ENCODE measurements around the gene SLC66A2.

The SLC66A2 gene

GRCh38 chr18:79873449-79874110 is 77.9 kb downstream of the SLC66A2 start:
- TF ChIP-seq SPI1 (IDR thresholded peaks at IDR 0.05; ENCODE audit: borderline replicate concordance, low read depth) (no peak), GABPA (IDR thresholded peaks at IDR 0.05; ENCODE audit: low read depth) (no peak), CTCF (IDR thresholded peaks at IDR 0.05; ENCODE audit: insufficient read depth, low read length) (no peak), POLR2AphosphoS5 (IDR thresholded peaks at IDR 0.05; ENCODE audit: low read depth) (no peak)
- TF ChIP-seq, protein P1, sequence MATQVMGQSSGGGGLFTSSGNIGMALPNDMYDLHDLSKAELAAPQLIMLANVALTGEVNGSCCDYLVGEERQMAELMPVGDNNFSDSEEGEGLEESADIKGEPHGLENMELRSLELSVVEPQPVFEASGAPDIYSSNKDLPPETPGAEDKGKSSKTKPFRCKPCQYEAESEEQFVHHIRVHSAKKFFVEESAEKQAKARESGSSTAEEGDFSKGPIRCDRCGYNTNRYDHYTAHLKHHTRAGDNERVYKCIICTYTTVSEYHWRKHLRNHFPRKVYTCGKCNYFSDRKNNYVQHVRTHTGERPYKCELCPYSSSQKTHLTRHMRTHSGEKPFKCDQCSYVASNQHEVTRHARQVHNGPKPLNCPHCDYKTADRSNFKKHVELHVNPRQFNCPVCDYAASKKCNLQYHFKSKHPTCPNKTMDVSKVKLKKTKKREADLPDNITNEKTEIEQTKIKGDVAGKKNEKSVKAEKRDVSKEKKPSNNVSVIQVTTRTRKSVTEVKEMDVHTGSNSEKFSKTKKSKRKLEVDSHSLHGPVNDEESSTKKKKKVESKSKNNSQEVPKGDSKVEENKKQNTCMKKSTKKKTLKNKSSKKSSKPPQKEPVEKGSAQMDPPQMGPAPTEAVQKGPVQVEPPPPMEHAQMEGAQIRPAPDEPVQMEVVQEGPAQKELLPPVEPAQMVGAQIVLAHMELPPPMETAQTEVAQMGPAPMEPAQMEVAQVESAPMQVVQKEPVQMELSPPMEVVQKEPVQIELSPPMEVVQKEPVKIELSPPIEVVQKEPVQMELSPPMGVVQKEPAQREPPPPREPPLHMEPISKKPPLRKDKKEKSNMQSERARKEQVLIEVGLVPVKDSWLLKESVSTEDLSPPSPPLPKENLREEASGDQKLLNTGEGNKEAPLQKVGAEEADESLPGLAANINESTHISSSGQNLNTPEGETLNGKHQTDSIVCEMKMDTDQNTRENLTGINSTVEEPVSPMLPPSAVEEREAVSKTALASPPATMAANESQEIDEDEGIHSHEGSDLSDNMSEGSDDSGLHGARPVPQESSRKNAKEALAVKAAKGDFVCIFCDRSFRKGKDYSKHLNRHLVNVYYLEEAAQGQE (IDR thresholded peaks at IDR 0.05; ENCODE audit: insufficient replicate concordance, low read depth) = no peak
- no peak for DNase-seq (ENCODE audit: low read depth in 1 of 2, low spot score in 1 of 2)
- Histone ChIP-seq H3K27ac (replicated peaks) (no peak overlapping the region), H3K27me3 (ENCODE audit: insufficient read depth, poor library complexity, severe bottlenecking) (no peaks in the 10 kb centered on the region), H3K4me3 (replicated peaks; ENCODE audit: insufficient read depth, low read length) (no peak overlapping the region)

GRCh38 chr18:79872527-79873444 is 78.7 kb downstream of the SLC66A2 start:
- no peaks in the 10 kb centered on the region for H3K27me3 ChIP-seq (ENCODE audit: insufficient read depth, poor library complexity, severe bottlenecking)
- H3K4me3 ChIP-seq (replicated peaks; ENCODE audit: insufficient read depth, low read length) = no peak overlapping the region
- no peak for TF ChIP-seq CTCF (IDR thresholded peaks at IDR 0.05; ENCODE audit: insufficient read depth, low read length)
- peak; percentile 80 for TF ChIP-seq SPI1 (IDR thresholded peaks at IDR 0.05; ENCODE audit: borderline replicate concordance, low read depth)
- DNase-seq (ENCODE audit: low read depth in 1 of 2, low spot score in 1 of 2) = no peak
- no peak overlapping the region for H3K27ac ChIP-seq (replicated peaks)

DNA sequence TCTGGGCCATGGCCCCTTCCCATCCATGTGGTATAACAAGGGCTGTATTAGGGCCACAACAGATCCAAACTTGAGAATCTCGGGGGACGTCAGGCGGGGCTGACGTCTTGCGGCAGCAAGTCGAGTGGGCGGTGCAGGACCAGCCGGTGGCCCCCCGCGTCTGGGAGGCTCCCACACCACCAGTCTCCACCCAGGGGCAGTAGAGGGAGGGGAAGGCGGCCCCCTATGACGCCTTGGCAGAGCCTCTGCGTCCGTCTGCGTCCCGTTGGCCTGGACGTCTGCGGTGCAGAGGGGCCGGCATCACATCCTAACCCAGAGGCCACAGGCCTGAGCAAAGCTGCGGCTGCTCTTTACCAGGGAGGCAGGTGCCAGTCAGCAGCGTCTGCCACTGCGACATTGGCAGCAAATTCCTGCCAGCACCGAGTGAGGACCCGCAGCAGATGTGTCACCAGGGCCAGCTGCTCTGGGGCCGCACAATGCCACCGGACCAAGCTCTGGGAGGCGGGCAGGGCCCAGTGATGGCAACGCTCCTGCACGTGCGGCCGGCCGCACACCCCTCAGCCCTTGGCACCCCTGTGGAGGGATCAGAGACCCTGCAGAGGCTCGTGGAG is 79.9 kb downstream of the SLC66A2 start:
- Histone ChIP-seq H3K4me3 (replicated peaks; ENCODE audit: insufficient read depth, low read length) (no peak overlapping the region), H3K27me3 (ENCODE audit: insufficient read depth, poor library complexity, severe bottlenecking) (no peaks in the 10 kb centered on the region), H3K27ac (replicated peaks) (no peak overlapping the region)
- no peak for TF ChIP-seq POLR2AphosphoS5 (IDR thresholded peaks at IDR 0.05; ENCODE audit: low read depth)
- TF ChIP-seq, protein P1 (IDR thresholded peaks at IDR 0.05; ENCODE audit: insufficient replicate concordance, low read depth) = no peak
- TF ChIP-seq SPI1 (IDR thresholded peaks at IDR 0.05; ENCODE audit: borderline replicate concordance, low read depth) = no peak
- TF ChIP-seq GABPA (IDR thresholded peaks at IDR 0.05; ENCODE audit: low read depth) = no peak
- no peak for TF ChIP-seq CTCF (IDR thresholded peaks at IDR 0.05; ENCODE audit: insufficient read depth, low read length)
- DNase-seq (ENCODE audit: low read depth in 1 of 2, low spot score in 1 of 2) = no peak
